GM19193 (cell line): ENCODE data around the gene SNX22.

Experiments used
- POLR2A ChIP-seq: IDR thresholded peaks from 4 replicates; pipeline ENCODE4 v1.6.1; 2011; ENCODE audit not compliant: insufficient read depth, insufficient read length; ENCODE audit errors: extremely low read depth

SNX22 gene

DNA sequence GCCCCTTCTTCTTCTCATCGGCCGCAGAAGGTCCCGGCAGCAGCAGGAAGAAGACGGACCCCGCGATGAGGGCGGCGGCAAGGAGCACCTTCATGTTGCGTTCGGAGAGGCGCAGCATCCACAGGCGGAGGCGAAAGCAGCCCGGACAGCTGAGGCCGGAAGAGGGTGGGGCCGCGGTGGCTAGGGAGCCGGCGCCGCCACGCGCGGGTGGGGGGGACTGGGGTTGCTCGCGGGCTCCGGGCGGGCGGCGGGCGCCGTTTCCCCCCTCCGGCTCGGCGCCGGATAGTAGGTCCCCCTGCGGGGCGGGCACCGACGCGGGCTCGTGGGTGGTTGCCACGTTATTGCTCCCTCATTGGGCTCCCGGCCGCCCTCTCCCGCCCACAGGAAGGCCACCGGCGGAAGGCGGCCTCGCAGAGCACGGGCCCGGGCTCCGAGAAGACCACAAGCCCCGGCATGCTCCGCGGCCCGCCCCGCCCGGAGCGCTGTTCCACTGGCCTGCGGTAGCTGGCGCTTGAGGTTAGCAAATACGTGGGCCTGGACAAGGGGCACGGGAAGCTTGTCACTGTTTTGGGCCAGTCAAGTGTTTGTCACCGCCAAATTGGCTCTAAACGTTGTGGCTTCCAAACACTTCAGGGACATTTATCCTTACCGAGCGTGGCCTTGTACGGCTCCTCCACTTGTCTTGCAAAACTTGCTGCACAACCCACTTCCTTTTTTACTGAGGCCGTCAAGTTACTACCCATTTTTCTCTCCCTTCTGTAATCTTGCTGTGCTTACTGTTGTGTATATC lies 11.5 kb downstream of the SNX22 start, which contains the start of gene PPIB:
Gene PPIB, minus strand, starts transcription at position 154 of the 790 bp plus-strand sequence. Its CDS starts 36 bp downstream, at position 118.
- TF ChIP-seq POLR2A = peak; percentile 97

DNA sequence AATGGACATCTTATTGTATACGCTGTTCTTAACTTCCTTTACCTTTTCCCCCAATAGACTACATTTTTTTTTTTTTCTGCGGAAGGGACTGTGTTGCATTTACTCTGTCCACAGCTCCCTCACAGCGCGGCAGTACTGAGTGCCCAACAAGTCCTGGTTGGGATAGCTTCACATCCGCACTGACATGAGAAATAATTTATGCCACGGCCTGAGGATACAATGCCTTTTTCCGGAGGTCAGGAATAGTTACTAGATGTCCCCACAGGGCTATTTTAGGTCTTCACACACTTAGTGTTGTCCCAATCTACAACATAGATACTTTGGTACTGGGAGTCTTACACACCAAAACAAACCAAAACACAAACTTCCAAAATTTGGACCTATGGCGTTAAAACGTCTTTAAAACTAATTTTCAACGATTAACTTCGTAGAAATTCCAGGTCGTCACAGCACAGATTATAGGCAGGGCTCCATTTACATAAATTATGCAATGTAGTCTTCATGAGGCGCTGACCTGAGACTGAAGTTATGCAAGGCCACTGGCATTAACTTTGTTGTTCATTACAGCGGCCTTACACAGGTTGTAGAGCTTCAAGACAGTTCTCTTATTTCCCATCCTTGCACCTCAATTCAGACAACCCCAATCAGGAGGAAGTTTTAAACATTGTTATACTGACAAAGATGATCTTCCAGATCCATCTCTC lies 12.3 kb downstream of the SNX22 start:
- no peak for TF ChIP-seq POLR2A

DNA sequence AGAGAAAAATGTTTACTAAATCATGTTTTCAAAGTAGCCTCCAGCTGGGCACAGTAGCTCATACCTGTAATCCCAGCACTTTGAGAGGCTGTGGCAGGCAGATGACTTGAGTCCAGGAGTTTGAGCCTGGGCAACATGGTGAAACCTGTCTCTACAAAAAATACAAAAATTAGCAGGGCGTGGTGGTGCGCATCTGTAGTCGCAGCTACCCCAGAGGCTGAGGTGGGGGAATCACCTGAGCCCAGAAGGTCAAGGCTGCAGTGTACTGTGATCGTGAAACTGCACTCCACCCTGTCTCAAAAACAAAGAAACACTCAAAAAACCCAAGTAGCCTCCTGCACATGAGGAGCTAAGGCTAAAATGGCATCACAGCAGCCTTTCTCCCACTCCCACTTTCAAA lies 12.9 kb downstream of the SNX22 start:
- no peak for TF ChIP-seq POLR2A

GRCh38 chr15:64166102-64166890 lies 14.8 kb downstream of the SNX22 start:
- TF ChIP-seq POLR2A = no peak

DNA sequence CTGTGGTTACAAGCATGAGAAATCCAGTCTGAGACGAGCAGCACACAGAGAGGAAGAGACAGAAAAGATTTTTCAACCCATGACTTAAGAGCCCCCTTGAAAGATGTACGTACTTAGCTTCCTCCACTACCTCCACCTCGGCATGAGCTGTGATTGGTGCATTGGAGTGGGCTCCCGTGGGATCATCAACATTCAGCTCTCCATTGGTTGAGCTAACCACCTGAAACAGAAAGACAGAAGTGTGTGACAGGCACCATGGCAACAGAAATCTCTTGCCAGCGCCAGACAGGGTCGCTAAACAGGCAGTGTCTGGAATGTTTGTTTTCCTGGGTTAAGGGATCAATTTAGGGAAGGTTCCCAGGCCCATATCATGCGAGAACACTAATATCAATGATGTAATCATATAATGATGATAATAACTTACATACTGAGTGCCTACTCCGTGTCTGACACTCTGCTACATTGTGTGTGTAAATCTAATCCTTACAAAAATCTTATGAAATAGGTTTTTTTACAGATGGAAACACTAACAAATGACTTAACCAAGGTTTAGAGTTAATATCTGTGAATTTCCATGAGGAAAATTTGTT lies 28.8 kb downstream of the SNX22 start:
- no peak for TF ChIP-seq POLR2A

DNA sequence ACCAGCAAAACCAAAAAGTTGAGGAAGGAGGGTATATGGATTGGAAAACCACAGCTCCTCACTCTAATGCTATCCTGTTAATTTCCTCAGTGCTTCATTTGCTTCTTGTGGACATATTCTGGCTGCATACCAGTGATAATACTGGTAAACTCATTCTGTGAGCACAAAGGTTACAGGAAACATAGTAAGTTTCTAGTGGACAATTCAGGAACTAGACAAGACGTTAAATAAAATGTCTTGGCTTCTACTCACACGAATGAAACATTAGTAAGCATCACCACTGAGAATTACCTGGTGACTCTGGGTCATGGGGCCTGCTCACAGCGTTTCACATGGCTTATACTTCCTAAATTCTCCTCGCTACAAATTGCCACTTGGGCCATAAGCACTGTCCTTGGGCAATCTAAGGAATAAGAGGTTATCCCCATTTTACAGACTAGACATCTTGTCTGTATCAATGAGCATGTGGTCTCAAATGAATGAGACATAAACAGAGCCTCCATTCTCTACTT lies 31.4 kb downstream of the SNX22 start:
- no peak for TF ChIP-seq POLR2A

DNA sequence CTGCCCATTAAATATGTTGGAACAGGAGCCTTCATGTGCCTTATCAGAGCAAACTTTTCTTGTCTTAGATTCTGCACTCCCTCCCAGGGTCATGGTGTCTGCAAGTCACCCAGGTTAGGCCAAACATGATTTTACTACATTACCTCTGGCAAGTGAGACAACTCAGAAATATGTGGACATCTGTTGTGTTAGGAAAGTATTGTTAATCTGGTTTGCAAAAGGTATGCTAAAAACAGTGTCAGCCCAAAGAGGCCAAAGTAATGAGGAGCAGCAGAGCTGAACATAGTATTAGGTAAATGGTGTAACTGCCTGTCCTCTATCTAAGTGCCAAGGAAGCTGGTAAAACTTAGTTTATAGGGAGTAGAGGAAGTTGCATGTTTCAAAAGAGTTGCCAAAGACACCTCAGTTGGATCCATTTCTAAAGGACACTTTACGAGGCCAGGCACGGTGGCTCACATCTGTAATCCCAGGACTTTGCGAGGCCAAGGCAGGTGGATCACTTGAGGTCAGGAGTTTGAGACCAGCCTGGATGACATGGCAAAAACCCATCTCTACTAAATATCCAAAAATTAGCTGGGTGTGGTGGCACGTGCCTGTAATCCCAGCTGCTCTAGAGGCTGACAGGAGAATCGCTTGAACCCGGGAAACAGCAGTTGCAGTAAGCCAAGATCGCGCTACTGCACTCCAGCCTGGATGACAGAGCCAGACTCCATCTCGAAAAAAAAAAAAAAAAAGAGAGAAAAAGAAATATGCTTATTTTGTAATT lies 33.8 kb downstream of the SNX22 start:
- TF ChIP-seq POLR2A = no peak

- TF ChIP-seq POLR2A = no peak
Observed at GRCh38 chr15:64187396-64188191, 36.1 kb downstream of the SNX22 start.

- TF ChIP-seq POLR2A = no peak
Observed at GRCh38 chr15:64191971-64192830, 40.7 kb downstream of the SNX22 start.

DNA sequence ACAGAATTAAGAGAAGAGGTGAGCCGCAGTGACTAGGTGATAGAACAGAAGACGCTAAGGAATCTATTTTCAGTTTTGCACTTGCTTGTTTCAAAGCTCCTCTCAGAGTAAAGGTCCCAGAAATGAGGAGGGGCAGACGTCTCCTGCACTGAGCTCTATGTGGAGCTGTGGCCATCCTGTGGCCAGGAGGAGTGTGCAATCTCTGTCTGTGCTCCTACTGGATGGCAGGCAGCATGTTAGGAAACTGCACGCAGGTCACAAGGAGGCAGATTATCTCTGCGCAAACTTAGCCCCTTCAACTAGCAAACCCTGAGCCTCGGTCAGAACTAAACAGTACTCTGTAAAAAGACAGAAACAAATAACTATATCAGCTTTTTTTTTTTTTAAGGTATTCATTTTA lies 42.4 kb downstream of the SNX22 start:
- TF ChIP-seq POLR2A = no peak

- TF ChIP-seq POLR2A = no peak
Observed at GRCh38 chr15:64197425-64197824, 45.9 kb downstream of the SNX22 start.

GRCh38 chr15:64205202-64205601 lies 53.7 kb downstream of the SNX22 start:
- TF ChIP-seq POLR2A = no peak
